NCI-H1105 (cell line): ENCODE data around the gene RNF26.

Experiments
- DNase-seq: peaks from one replicate; lab custom pipeline; 2025; lab: John Stamatoyannopoulos, UW

The RNF26 gene

DNA sequence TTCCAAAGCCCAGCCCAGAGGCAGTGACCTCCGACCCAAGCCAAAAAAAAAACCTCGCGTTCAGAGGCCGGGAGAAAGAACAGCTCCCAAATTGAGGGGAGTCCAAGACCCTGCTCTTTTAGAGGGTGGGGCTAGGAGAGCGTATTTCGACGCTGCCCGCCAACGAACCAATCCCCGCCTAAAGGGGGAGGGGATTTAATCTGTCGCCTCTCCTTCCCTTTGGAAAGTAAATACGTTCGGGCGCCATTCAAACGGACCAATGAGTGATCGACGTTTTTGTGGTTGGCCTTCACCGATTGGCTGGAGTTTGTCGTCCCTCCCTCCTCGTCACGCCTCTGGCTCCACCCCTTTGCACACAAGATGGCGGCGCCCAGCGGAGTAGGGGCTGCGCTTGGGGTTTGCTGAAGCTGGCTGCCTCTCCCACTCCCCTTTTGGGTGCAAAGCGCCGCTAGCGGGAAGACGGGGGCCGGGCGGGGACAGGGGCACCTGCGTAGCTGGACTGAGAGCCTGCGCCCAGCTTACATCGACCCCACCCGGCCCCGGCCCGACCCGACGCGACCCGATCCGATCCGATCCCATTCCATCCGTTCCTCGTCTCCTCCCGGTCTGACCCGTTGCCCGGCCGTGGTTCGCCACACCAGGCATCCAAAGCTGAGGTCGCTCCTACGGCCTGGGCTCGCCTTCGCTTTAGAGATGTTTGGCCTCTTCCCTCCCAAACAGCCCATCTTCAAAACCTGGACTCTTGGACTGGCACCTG, at the start of gene RNF26:
RNF26 (plus strand) TSS at position 354 of the 757 bp plus-strand sequence. CDS start 596 bp downstream, outside the sequence.
- DNase-seq, result peak; percentile 100

DNA sequence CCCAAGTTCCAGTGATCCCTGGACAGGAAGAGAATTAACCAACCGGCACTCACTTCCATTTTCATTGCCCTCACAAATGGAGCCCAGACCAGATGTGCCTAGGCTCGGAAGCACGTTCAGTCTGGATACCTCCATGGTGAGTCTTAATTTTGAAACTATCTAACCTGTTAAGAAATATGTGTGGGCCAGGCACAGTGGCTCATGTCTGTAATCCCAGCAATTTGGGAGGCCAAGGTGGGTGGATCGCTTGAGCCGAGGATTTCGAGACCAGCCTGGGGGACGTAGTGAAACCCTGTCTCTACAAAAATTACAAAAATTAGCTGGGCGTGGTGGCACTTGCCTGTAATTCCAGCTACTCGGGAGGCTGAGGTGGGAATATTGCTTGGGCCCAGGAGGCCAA, 48.9 kb upstream of the RNF26 start:
- no peak for DNase-seq

DNA sequence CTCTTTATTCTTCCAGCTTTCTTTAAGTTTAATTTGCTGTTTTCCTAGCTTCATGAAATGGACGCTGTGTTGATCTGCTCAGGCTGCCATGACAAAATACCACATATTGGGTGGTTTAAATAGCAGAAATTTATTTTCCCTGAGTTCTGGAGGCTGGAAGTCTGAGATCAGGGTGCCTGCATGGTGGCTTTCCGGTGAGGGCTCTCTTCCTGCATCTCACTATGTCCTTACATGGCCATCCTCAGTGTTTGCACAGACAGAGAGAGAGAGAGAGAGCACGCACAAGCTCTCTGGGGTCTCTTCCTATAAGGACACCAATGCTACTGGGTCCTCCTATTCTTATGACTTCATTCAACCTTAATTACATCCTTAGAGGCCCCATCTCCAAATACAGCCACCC, 46.1 kb upstream of the RNF26 start:
- DNase-seq, result no peak

DNA sequence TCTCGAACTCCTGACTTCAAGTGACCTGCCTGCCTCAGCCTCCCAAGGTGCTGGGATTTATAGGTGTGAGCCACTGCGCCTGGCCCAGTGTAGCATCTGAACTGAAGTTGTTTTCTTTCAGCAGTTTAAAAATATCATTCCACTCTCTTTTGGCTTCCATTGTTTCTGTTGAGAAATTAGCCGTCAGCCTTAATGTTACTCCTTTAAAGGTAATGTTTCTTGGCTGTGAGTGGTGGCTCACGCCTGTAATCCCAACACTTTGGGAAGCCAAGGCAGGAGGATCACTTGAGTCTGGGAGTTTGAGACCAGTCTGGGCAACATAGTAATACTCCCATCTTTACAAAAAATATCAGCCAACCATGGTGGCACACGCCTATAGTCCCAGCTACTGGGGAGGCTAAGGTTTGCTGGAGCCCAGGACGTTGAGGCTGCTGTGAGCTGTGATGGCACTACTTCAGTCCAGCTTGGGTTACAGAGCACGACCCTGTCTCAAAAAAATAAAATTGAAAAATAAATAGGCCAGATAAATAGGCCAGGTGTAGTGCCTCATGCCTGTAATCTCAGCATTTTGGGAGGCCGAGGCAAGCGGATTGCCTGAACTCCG, 43.3 kb upstream of the RNF26 start:
- DNase-seq, result no peak

DNA sequence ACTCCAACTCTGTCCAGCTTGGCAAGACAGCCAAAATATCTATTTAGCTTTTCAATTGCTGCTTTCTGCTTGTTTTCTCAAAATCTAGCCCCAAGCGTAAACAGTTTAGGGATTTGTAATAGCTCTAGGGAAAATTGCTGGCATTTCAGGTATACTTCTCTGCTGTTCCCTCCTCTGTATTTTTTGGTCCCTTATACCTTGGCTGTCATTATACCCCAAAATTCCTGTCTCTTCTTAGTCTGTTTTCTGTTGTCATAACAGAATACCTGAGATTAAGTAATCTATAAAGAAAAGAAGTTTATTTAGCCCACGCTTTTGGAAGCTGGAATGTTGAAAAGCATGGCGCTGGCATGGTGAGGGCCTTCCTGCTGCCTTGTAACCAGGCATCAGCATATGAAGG, 40.9 kb upstream of the RNF26 start:
- no peak for DNase-seq

DNA sequence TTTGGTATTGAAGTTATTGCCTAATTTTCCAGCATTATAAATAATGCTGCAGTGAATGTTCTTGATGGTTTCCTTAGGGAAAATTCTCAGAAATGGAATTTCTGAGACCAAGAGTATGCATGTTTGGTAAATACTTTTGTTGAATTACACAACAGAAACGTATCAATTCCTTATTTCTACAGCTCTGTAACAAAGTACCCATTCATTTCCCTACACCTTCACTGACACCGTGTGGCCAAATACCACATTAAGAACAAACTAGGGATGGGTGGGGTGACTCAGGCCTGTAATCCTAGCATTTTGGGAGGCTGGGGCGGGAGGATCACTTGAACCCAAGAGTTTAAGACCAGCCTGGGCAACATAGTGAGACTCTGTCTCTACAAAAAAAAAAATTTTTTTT, 39.1 kb upstream of the RNF26 start:
- DNase-seq, result no peak

DNA sequence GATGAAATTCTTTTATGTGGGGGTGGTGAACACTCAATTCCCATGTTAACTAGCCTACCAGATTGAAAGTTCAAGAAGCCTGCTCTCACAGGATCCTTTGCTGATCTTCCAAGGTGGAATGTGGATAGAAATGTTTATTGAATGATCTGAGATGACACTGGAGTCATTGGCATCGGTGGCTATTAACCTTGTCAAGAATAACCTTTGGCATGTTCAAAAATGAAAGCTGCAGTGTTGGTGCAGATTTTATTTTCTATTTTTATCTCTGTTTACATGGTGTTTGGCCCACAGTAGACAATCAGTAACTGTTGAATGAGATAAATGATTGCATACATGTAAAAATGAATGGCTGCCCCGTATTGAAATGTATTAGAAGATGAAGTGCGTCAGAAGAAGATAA, 36.4 kb upstream of the RNF26 start:
- DNase-seq, result no peak

DNA sequence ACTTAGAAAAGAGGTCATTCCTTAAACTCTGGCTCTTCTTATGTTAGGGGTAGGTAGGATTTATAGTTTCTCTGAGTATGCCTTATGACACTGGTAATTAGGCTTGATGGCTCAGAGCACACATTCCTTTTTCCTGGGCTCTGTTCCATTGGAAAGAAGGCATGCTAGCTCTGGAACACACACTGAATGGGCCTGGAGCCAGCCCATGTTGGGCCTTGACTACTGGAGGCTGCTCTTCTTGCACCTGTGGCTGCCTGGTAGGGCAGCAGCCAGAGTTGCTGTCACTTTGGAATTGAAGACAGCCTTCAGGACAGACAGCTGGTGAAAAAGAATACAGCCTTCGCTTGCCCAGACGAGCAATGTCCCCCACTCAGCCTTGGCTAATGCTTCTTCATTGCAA, 35.6 kb upstream of the RNF26 start:
- DNase-seq, result no peak

DNA sequence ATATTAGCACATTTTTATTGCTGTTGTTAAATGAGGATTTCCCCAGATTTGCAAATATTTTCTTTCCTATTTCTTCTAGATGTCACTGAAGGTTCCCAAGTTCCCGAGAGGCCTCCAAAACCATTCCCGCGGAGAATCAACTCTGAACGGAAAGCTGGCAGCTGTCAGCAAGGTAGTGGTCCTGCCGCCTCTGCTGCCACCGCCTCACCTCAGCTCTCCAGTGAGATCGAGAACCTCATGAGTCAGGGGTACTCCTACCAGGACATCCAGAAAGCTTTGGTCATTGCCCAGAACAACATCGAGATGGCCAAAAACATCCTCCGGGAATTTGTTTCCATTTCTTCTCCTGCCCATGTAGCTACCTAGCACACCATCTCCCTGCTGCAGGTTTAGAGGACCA, 34.9 kb upstream of the RNF26 start:
- no peak for DNase-seq

DNA sequence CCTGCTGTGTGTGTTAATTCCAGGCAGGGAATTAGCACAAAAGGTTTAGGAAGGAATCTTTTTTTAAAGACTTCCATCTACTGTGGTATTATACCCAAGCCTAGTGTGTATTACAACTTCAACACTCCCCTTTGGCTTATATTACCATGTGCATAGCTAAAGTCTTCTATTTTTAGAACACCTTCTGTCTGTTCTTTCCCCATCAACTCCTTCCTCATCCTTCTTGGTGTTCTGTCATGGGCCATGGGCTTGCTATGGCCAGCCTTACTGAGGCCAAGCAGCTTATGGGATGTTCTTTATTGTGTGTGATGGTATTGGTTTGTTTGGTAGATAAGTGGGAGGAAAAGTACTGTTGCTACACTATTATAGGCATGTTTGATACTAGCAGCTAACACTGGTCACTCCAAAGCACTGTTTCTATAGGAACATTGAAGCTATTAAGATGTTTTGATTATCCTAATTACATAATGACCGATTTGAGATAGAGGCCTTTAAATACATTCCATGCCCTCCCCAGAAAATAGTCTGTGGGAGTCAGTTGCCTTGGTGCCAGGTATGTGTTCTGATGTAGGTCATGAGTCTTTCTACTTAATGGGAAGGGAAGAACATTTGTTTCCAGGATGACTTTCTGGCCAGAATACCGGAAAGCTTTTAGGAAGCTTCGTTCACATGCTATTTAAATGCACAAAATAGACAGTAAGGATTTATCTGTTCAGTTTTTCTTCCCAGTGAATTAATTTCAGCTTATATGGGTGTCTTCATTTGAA, 33.9 kb upstream of the RNF26 start:
- no peak for DNase-seq

DNA sequence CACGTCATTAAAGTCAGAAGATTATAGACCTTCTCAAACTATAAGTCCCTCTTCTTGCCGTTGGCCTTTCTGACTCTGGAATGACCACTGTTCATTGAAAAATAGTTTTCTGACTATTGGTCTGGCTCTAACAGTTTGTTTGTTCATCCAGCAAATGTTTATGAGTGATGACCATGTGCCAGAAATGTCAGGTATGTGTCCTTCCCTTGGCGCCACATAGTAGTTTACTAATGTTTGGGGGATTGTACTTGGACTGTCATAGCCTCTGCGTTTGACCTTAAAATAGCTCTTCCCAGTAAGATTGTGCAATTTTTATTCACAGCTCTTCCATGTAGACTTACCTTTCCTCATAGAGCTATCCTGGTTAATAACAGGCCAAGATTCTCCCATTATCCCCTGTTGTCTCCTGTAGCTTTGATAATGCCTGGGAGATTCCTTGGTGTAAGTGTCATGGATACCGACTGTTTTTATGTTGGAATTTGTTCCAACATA, 31.1 kb upstream of the RNF26 start:
- DNase-seq, result no peak

DNA sequence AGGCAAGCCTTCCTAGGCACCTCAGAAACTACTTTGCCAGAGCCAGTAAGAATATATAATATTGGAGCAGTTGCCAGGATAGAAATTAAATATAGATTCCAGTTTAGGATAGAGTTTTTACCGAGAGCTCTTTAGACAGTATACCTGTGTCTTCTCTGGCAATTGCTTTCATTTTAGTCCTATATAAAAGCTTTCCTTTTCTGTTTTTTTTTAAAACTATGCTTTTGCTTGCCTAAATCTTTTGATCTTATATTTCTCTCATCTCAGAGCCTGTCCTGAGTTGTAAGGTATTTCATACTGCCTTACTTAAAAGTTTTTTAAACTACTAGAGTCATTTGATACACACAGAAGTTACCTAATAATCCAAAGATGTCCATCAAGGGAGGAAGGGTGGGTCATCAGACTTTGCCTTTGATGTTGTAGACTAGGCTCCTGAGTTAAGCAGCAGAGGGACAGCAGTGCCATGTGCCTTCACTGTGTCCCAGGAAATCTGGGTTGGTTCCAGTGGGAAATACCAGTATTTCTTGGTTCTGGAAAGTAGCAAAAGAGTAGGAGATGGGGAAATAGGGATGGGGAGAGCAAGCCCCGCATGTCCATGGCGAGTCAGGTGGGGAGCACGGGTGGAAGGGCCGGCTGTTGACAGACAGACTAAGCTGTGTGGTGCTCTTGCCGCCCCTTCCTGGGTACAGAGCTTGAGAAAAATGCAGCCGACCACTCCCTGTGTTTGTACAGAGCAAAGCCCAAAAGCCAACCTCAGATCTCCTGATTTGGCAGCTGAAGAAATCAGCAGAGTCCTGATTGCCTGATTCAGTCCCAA, 28.6 kb upstream of the RNF26 start:
- no peak for DNase-seq

DNA sequence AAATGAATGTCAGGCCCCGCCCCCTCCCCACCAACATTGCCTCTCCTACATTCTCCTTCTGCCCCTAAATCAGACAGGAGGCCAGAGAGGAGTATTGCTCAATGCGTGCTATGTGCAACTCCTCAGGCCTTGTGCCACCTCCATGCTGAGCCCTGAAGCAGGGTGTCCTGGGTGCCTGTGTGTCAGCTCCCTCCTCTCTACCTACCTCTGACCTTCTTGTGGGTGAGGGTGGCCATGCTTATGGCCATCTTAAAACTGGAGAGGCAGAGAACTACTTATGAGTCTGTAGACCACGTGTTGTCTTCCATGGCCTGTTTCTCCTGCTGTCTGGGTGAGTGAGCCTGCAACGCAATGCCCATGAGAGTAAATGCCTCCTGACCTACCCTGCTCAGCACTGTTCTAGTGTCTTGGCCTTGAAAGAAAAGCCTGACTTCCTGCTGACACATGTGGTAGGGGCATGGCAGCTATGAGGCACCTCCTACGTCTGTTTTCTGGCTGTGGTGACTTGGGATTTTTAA, 27.9 kb upstream of the RNF26 start:
- DNase-seq, result no peak

DNA sequence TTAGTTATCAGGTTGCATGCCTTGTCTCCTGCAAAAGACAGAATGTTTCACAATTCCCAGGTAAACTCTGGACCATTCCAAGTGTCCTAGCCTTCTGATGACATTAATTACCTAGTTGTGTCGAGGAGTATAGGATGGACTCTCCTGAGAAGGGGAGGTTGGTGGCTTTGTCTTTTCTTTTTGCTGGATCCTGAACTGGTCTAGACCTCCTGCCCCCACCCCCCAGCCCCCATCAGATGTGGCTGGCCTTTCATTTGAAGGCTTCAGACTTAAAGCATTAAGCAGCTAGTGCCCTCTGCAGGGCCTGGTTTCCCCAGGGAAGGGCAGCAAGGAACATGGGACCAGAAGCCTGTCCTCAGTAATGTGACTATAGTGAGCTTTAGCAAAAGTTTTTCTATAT, 27.1 kb upstream of the RNF26 start:
- DNase-seq, result no peak

DNA sequence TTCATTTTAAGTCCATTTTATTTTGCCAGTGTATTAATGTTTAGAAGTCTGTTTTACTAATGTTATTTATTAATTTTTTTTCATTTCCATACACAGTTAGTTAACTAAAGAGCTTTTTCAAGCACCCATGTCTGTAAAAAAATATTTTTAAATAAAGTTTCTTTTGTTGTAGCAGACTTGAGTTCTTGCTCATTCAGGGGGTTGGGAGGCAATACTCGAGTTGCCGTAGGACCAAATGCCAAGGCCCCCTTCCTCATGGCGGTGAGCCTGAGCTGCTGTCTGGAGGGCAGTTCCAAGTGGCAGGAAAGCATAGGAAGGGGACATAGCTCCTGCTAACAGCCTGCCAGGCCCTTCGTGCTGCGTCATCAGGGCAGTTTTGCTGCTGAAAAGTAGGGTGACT, 26.4 kb upstream of the RNF26 start:
- DNase-seq, result no peak

DNA sequence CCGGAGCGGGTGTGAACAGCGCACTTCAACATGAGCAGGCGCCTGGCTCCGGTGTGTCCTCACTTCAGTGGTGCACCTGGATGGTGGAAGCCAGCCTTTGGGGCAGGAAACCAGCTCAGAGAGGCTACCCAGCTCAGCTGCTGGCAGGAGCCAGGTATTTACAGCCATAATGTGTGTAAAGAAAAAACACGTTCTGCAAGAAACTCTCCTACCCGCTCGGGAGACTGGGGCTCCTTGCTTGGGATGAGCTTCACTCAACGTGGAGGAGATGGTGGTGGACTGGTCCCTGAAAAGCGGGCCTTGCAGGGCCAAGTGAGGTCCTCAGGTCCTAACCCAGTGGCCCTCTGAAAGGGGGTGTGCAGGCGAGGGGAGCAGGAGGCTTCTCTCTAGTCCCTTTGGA, 24.9 kb upstream of the RNF26 start:
- DNase-seq, result no peak

DNA sequence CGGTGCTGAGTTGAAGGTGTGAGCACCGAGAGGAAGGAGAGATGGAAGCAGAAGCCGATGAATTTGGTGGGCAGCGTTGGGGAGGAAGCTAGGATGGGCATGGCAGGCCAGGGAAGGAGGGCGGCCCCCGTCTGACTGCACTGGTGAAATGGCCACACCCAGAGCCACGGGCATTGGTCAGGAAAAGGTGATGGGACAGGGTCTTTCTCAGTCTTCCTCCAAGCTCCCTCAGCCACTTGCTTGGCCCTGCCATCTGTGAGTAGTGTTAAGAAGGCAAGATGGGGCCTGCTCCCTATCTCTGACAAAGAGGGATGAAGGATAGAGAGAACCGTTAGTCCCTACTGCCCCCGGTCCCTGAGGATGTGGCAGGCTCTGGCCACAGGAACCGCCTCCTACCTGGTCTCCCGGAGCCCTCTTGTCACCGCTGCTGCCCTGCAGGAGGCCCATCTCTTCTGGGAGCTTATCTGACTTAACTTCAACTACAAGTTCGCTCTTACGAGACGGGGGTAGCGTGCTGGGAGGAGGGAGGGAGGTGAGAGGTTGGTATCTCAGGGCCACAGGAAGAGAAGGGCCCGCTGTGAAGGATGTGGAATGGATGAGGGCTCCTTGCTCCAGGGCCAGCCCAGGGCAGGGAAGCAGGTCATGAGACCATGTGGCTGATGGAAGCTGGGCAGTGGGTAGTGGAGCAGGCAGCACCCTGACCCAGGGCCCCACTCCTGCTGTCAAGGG, 24.2 kb upstream of the RNF26 start:
- DNase-seq, result no peak

DNA sequence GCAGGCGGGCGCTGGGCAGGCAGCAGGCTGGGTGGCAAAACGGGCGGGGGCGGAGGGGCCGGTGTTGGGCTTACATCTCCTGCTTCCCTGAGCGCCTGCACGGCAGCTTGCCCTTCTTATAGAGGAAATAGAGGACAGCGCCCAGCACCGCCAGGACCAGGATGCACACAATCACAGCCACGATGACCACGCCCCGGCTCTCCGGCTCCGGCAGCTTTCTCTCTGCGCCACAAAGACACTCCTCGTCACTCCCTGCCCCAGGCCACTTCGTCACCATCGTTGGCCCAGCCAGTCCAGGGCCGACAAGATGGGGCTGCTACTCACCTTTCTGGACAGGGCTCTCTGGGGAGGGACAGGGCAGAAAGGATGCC, 23.7 kb upstream of the RNF26 start:
- no peak for DNase-seq

DNA sequence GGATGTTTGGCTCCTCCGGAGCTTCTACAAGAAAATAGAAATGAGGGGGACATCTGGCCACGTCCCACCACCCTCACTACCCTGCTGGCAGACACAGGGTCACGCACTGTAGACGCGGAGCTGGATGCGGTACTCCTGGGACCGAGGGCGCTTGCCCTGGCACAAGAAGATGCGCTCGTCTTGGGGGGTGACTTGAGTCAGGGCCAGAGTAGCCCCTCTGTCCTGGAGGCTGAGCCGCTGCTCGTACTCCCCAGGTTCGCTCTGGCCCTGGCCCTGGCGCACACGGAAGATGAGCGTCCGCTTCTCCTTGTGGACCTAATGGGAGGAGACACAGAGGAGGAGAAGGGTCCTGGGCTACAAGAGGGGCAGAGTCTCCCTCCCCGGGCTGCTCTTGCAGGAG, 19.6 kb upstream of the RNF26 start:
- no peak for DNase-seq

DNA sequence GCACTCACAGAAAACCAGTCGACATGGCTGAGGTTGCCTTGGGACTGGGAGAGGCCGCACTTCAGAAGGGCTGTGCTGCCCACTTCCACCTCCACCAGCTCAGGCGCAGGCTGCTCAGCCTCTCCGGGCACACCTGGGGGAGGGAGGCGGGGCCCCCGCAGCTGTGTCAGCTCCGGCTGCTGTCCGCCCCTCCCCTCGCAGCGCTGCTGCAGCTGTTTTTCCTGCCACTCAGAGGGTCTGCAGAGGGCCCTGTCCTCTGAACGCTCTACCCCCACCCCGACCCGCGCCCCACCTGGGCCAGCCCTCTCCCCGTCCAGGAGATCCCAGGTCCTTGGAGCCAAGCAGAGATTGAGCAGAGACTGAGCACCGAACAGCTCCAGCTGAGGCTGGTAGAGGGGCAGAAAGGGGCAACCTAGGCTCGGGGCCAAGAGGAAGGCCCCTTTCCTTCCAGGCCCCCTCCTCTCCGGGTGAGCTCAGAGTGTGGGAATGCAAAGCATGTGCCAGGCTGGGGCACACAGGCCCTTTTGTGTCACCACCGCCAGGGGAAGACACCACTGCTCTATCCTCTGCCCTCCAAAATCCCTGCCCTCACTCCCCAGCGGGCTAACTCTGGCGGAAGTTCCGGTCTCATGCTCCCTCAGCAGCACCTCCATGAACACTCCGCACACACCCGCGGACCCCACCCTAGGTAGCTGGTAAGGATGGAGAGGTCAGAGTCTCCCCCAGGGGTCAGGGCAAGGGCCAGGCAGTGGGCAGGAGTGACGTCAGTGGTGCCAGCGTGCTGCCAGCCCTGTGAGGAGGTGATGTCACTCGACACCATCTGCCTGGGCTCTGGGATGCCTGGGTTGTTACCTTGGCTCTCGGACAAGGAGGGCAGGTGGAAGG, 19.0 kb upstream of the RNF26 start:
- peak; percentile 88 for DNase-seq
